Testis (tissue), 2 donors: ENCODE results near the gene CLEC11A.

Experiments used
- POLR2A ChIP-seq: fragments of 450-650 bp; IDR thresholded peaks from one replicate; pipeline ENCODE4 v1.6.1; 2017; ENCODE audit warnings: antibody characterized with exemption, mild to moderate bottlenecking, moderate library complexity
- TF ChIP-seq, protein P1 (sequence below), 3 experiments: fragments of 450-650 bp in 2 of 3; fragments of 200-600 bp in 1 of 3; sonication (generic) in 1 of 3; IDR thresholded peaks; one replicate each; pipeline ENCODE4 v1.5.1; 2016 to 2019; ENCODE audit warnings: antibody characterized with exemption in 3 of 3, mild to moderate bottlenecking in 2 of 3, moderate library complexity in 1 of 3

DNA sequence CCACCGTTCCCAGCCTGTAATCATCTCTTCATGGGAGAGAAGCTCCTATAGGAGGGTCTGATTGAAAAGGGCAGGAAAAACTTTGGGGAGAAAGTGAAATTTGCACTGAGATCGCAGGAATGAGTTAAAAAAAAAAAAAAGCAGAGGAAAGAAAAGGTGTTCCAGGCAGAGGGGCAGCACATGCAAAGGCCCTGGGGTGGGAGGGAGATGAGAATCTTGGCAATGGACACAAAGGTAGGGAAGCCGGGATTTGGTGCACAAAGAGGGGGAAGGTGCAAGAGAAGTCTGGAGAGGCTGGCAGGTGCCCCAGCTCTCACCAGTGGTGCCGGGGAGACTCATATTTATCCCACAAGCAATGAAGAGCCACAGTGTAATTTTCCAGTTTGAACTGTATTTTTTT lies 30.7 kb downstream of the CLEC11A start:
- TF ChIP-seq POLR2A = no peak
- TF ChIP-seq, protein P1, sequence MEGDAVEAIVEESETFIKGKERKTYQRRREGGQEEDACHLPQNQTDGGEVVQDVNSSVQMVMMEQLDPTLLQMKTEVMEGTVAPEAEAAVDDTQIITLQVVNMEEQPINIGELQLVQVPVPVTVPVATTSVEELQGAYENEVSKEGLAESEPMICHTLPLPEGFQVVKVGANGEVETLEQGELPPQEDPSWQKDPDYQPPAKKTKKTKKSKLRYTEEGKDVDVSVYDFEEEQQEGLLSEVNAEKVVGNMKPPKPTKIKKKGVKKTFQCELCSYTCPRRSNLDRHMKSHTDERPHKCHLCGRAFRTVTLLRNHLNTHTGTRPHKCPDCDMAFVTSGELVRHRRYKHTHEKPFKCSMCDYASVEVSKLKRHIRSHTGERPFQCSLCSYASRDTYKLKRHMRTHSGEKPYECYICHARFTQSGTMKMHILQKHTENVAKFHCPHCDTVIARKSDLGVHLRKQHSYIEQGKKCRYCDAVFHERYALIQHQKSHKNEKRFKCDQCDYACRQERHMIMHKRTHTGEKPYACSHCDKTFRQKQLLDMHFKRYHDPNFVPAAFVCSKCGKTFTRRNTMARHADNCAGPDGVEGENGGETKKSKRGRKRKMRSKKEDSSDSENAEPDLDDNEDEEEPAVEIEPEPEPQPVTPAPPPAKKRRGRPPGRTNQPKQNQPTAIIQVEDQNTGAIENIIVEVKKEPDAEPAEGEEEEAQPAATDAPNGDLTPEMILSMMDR (IDR thresholded peaks at IDR 0.05) = no peak
